ENCODE data around the gene EIF4E2.

Gene EIF4E2, protein sequence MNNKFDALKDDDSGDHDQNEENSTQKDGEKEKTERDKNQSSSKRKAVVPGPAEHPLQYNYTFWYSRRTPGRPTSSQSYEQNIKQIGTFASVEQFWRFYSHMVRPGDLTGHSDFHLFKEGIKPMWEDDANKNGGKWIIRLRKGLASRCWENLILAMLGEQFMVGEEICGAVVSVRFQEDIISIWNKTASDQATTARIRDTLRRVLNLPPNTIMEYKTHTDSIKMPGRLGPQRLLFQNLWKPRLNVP

DNA sequence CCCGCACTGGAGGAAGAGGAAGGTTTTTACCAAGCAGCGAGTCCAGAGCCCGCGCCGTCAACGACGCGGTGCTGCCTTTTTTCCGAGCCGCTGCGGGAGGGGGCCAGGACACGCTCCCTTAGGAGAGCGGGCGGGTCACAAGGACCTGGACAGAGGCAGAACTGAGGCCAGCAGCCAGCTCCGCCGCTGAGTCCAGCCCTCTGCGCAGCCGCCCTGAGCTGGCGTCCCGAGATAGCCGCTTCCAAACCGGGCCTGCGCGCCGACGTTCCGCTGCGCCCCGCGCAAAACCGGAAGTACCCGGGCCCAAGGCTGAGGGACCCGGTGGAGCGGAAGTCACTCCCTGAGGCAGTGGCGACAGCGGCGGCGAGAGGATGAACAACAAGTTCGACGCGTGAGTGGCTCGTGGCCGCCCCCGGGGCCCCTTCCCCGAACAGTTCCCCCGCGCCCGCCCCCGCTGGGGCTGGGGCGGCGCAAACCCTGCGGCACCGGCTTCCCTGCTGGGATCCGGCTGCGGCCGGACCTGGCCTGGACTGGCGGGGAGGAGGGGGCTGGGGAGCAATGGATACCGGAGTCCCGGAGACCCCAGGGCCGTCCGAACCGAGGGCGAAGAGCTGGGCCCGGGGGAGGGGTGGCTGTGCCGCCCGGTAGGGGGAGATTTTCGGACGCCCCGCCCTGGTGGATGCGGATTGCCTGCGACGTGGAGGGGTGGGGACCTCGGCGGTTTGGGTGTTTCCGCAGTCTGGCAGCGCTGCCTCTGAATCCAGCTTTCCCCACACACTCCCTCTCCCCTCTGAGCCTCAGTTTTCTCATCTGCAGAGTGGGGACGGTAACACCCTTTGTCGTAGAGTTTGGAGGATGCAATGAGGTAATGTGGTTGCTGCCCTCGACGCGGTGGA, at the start of gene EIF4E2, which contains the start of gene TIGD1:
Gene EIF4E2 (plus strand): TSS at position 336 of the 896 bp plus-strand sequence. CDS start 36 bp downstream, at position 372.
Gene TIGD1 (minus strand): TSS at position 204 of the 896 bp plus-strand sequence. CDS start 675 bp downstream, outside the sequence.
- peak; percentile 88 to 90 for DNase-seq (ENCODE audit: low read depth in 1 of 2, low spot score in 1 of 2)

DNA sequence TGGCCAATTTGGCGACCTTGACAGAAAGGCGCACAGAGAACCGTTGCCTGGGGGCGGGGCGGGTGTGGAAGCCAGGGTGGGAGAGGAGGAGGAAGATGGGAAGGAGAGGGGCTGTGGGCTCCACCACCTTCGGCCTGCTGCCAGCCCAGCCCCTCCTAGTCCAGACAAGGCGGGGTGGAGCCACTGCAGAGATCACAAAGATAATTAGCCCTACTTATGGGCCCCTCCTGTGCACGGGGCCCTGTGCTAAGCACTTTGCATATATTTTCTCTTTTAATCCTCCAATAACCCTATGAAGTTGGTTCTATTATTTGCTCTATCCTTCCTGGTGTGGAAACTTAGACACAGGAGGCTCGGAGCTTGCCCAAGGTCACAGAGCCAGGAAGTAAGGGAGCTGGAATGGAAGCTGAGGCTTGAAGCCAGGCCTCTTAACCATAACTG, 49.1 kb upstream of the EIF4E2 start:
- DNase-seq (ENCODE audit: low read depth in 1 of 2, low spot score in 1 of 2): no peak

DNA sequence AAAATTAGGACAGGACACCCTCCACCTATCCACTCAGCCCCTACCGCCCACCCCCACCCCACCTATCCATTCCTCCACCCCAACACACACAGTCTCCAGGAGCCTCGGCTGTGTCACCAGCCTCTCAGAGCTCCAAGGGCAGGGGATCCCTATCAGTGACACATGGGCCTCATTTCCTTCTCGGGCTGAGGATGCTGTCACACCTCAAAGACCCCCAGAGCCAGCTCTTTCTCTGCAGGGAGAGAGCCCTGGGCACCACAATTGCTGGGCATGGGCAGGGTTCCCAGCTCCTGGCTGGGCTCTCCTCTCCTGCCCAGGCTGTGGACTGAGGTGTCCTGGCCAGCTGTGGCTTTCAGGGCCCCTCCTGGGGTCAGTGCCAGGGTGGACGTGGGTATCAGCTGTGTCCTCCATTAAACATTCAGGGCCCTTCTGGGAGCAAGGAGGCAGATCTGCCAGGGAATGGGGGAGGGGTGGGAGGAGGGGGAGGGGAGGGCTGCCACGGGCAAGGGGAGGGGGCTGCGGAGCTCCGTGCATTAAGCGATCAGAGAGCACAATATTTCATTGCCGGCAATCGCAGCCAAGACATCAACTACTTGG, 48.6 kb upstream of the EIF4E2 start:
- DNase-seq (ENCODE audit: low read depth in 1 of 2, low spot score in 1 of 2): no peak

DNA sequence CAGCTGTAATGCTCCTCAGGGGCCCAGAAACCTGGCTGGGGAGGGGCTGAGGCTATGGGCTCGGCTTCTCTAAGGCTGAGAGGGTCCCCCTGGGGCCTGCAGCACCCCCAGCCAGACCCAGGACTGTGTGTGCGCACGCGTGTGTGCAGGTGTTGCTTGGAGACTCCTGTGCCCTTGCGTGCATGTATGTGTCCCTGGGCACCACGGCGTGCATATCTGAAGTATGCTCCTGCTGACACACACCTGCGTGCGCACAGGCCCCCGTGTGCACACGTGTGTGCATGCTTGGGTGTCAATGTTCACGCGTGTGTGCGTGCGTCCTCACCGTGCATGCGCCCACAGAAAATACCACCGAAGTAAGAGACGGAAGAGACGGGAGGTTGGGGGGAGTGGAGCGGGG, 48.0 kb upstream of the EIF4E2 start:
- DNase-seq (ENCODE audit: low read depth in 1 of 2, low spot score in 1 of 2): no peak

DNA sequence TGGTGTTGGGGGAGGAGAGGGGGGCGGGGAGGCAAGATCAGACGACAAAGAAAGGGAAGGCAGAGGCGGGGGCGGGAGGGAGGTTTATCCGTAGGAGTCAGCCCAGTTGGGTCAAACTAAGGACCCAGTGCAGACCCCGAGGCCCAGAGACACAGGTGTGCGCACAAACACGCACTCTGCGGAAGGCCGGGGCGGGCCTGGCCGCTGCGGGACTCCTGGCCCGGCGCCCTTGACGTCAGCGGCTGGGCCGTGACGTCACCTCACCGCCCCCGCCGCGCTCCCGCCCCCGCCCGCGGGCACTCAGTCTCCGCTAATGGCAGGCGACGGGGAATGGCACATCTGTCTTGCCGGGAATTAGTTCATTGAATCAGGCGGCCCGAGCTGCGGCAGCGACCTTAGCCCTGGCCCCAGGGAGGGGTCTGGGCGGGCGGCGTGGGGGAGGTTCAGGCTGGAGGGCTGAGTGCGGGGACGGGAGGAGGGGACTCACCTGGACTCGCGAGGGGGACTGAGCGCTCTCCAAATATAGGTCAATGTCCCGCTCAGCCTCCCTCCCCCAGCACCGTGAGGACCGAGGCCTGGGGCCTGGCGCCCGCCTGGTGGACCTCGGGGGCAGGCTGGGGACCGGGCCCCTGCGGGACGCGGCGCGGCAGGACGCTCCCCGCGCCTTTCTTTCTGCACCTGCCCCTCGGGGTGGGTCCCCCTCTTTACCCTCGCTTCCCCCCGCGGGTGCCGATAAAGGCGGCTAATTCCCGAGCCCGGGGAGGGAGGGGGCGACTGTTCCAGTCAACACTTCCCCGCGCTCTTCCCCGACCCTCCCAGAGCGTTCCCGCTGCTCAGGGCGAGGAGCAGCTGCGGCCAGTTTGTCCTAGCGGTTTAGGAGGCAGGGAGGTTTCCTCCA, 47.3 kb upstream of the EIF4E2 start:
- no peak for DNase-seq (ENCODE audit: low read depth in 1 of 2, low spot score in 1 of 2)

DNA sequence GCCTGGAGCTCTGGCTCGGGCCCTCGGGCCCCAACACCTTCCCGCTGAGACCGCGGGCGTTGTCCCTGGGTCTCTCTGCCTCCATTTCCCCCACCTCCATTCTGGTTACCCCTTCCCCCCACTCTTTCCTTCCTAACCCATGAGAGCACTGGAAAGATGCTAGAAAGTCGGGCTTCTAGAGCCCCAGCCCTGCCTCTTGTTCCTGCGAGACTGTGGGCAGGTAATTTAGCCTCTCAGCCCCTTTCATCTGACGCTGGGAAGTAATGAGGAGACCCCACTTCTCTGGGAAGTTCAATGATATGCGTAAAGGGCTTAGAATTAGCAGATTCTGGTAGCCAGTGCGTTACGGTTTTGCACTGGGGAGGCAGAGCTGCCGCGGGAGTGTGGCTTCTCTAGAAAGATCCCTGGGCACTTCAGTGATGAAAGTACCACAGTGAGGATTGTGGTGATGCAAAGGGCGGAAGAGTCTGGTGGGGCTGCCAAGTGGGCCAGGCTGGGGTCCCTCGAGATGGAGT, 46.6 kb upstream of the EIF4E2 start:
- DNase-seq (ENCODE audit: low read depth in 1 of 2, low spot score in 1 of 2): no peak

DNA sequence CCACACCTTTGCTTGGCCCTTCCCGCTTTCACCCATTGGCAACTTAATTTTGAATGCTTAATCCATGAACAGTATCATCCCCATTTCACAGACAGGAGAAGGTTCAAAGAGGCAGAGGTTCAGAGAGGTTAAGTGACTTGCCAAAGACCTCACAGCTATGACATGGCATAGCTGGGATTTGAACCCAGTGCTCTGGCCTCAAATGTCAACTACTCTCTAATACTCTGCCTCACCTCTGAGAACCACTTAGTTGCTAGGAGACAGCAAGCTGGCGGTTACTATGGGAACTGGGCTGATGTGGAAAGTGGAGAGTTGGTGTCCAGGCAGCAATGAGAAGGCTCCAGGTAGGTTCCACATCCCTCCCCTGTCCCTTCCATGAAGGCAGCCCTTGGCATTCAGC, 46.1 kb upstream of the EIF4E2 start:
- DNase-seq (ENCODE audit: low read depth in 1 of 2, low spot score in 1 of 2): no peak

DNA sequence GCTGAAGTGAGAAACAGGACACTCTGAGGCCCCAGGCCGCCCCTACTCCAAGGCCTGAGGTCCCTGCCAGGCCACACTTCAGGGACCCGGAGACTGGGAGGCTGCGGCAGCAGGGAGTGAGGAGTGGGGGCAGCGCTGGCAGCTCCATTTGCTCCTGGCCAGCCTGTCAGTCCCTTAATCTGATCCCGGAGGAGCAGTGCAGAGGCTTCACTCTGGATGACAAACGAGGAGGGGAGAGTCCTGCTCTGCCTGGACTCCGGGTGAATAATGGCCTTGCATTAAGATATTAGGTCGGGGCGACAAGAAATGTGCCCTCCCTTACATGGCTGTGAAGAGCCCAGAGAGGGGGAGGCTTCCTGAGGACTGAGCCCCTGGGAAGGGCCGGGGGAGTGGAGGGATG, 44.6 kb upstream of the EIF4E2 start:
- DNase-seq (ENCODE audit: low read depth in 1 of 2, low spot score in 1 of 2): no peak

DNA sequence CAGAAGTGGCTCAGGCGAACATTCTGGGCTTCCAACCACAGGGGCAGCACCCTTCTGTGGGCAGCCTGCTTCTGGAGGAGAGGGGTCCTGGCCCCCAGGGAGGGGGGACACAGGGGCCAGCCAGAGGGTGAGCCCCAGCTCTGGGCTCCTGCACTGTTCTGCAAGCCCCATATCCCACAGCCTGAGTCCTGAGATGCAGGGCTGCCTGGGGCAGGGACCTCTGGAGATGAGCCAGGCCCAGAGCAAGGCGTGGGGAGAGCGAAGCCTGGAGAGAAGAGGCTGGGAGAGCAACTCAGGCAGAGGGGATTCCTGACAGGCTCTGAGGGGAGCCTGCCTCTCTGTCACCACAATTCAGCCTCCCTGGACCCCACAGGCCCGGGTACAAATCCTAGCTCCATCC, 43.8 kb upstream of the EIF4E2 start:
- no peak for DNase-seq (ENCODE audit: low read depth in 1 of 2, low spot score in 1 of 2)

DNA sequence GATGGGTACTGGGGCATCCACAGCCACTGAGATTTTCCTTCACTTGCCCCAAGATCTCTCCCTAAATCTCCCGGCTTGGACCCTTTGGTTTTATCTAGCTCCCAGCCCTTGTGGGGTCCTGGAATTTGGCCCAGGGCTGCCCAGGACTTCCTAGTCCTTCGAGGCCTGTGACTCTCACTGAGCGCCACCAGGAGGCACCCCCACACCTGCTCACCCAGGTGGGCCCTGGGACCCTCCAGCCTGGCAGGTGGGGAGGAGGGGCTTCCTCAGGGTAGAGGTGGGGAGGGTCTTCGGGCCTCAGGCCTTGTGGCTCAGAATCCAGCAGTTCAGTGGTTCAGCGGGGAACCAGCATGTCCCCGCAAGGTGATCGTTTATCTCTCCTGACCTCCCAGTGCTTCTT, 42.2 kb upstream of the EIF4E2 start:
- DNase-seq (ENCODE audit: low read depth in 1 of 2, low spot score in 1 of 2): no peak

DNA sequence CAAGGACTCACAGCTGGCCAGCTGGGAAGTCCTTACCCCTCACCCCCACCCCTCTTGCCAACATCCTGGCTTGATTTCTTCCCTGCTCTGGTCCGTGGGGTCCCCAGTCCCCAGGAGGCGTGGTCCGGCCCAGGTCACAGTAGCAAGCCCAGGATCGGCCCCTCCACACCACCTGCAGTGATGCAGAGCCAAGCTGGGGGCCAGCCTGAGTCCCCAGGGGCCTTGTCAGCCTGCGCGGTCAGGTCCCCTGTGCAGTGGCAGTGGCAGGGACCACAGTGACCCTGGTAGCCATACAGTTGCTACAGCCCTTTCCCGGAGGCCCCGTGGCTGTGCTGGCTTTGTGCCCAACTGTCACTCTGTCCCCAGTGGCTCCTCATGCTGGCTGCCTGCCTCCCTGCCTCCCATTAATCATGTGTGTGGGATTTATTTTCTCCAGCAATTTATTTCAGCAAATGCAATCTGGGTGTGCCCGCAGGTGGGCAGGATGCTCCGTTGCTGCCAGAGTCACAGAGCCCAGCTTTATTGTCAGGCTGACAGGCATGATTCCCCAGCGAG, 39.1 kb upstream of the EIF4E2 start:
- no peak for DNase-seq (ENCODE audit: low read depth in 1 of 2, low spot score in 1 of 2)

DNA sequence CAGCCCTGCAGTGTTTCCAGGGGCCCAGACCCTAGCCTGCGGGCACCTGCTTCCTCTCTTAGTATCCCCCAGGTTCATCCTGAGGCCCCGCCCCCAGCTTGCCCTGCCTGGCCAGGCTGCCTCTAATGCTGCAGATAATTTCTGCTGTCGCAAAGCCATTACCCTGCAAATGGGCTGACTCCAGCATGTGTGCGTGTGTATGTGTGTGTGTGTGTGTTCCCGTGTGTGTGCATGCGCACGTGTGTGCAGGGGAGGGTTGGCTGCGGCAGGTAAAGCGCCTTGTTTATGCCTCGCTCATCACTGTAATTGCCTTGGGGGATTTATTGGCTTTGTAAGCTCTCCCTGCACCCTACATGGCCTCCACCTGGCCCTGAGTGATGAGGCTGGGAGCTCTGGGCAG, 37.9 kb upstream of the EIF4E2 start:
- DNase-seq (ENCODE audit: low read depth in 1 of 2, low spot score in 1 of 2): no peak

DNA sequence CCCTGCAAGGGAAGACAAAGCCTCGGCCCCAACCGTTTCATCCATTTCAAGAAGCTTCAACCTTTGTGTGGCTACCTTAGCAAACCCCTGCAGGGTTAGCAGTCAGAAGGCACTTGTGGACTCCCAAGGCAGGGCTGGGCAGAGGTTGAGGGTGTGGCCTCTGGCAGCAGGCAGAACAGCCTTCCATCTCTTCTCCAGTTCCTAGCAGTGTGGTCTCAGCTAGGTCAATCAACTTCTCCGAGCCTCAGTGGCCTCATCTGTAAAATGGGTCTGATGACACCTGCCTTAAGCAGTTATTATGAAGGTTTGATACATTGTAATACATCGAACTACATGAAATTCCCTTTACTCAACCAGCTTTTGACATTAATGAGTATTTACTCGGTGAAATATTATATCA, 37.1 kb upstream of the EIF4E2 start:
- no peak for DNase-seq (ENCODE audit: low read depth in 1 of 2, low spot score in 1 of 2)

DNA sequence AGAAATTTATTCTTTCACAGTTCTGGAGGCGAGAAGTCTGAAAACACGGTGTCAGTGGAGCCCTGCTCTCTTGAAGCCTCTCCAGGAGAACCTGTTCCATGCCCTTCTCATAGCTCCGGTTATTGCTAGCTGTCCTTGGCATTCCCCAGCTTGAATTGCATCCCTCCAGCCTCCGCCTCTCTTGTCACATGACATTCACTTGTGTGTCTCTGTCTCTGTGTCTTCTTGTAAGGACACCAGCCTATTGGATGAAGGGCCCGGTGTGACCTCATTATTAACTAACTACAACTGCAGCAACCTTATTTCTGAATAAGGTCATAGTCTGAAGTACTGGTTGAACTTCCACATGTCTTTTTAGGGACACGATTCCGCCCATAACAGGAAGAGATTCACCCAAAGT, 34.9 kb upstream of the EIF4E2 start:
- no peak for DNase-seq (ENCODE audit: low read depth in 1 of 2, low spot score in 1 of 2)

DNA sequence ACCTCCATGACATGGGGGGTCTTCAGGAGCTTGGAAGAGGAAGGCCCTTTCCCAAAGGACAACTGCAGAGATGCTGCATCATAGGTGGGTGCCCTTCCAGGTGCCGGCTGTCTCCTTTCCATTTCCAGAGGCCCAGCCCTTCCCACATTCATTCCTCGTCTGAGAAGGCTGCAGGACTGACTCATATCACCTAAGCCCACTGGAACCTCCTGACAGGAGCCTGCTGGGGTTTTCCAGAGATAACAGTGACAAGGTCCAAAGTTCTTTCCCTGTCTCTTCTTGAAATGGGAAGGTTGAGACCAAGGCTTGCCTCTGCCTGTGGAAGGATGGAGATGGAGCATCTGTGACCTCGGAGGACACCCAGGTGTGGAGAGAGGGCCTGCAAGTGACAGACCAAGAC, 33.9 kb upstream of the EIF4E2 start:
- no peak for DNase-seq (ENCODE audit: low read depth in 1 of 2, low spot score in 1 of 2)

DNA sequence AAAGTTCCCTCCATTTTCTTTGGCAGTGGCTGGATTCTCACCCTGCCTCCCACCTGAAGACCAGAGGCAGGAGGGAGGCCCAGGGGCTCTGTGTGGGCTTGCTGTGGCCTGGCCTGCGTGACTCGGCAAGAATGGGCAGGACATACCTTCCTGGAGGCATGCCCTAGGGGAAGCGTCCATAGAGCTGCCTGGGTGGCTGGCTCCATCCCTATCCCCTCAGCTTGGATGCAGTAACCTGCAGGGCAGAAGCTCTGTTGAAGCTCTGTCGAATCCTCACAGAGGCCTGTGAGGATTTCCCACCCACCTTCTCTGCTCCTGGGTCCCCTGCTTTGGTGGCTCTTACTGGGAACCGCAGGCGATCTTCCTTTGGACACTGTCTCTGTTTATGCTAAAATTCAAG, 31.6 kb upstream of the EIF4E2 start:
- no peak for DNase-seq (ENCODE audit: low read depth in 1 of 2, low spot score in 1 of 2)

DNA sequence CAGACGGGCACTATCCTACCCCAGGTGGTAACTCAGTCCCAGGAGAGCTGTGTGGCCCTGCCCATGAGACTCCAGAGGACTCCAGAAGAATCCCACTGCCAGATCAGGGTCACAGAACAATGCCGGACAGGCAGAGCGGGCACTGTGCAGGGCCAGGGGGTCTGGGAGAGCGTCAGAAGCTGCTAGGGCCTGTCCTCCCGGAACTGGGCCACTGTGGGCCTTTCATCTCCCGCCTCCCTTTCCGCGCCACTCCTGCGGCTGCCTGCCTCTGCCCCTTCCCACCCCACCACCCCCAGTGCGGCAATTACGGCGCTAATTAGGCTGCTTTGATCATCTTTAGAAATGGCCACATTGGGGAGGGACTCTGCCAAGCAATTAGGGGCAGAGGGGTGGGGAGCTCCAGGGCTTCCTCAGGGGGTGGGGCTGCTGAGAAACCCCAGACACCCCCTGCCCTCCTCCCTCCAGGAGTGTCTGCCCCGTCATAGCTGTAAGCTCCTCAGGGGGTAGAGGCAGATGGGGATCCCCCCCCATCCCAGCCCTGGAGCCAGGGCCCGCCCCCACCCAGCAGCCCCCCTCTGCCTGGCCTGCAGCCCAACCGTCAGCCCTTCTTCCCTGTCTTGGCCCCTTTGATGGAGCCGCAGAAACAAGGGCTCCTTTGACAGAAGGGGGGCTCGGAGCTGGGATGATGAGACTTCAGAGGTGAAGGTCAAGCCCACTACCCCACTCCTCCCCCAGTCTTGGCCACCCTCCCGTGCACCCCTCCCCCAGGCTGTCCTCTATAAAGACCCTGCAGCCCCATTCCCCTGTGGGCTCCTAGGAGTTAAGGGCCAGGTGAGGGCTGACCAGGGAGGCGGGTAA, 30.7 kb upstream of the EIF4E2 start, which contains the start of gene PRSS56:
Gene PRSS56 (plus strand): TSS at position 808 of the 858 bp plus-strand sequence. CDS start 211 bp downstream, outside the sequence.
- DNase-seq (ENCODE audit: low read depth in 1 of 2, low spot score in 1 of 2): no peak

DNA sequence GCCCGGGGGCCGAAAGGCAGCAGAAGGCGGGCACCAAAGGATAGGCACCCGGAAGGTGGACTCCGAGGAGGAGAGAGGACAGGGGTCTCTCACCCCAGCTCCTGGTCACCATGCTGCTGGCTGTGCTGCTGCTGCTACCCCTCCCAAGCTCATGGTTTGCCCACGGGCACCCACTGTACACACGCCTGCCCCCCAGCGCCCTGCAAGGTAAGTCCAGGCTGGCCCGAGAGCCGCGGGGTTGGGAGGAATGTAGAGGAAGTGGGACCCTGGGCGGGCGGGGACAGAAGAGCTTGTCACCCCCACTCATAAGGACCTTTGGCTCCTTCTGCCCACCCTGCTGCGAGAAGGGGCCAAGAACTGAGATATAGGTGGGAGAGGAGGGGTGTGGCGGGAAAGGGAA, 30.0 kb upstream of the EIF4E2 start:
- no peak for DNase-seq (ENCODE audit: low read depth in 1 of 2, low spot score in 1 of 2)

DNA sequence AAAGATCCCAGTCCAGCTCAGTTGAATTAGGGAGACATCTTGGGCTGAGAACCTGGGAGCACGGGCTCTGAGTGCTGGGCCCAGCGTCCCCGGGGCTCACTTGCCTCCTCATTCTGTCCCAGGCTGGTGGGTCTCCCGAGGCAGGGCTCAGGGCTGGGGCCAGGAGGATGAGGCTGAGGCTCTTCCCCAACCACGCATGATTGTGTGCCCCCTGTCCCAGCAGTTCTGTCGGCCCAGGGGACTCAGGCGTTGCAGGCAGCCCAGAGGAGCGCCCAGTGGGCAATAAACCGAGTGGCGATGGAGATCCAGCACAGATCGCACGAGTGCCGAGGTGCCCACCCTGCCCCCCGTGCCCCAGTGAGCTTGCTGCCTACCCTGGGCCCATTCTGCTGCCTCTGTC, 29.4 kb upstream of the EIF4E2 start:
- no peak for DNase-seq (ENCODE audit: low read depth in 1 of 2, low spot score in 1 of 2)
